Lung (tissue), 10 donors: Measurements from ENCODE around the gene RHD. TPM values are rescaled to one million over a fixed set of nuclear protein-coding genes. Genes with fewer than 3 reads are reported as not detected.
"Not testable (repeated sequence)": the region's sequence is repeated elsewhere in the genome, so short reads cannot be mapped to it uniquely, and the experiment has no call there.

Source experiments
- ATAC-seq: fragments of 200-7000 bp; cut with Tn5 transposase; one replicate; pipeline ENCODE4 v1.9.1; 2020; ENCODE audit warnings: moderate number of reproducible peaks; ENCODE audit not compliant: insufficient read depth, low FRiP score
- DNase-seq, 3 donors: peaks; one replicate each; pipeline ENCODE4 v3.0.0-alpha.2; 2013 to 2017
- H3K27ac ChIP-seq, 2 donors: one replicate each; pipeline ENCODE4 v1.5.1; 2013; ENCODE audit warnings: mild to moderate bottlenecking in 2 of 2, moderate library complexity in 2 of 2, control low read depth in 1 of 2, inconsistent platforms in 1 of 2, low read depth in 1 of 2, low read length in 1 of 2
- H3K27me3 ChIP-seq, 3 donors: one replicate each; pipeline ENCODE4 v1.5.1; 2013; ENCODE audit warnings: low read length in 2 of 3; ENCODE audit not compliant: control insufficient read depth in 3 of 3, insufficient read depth in 3 of 3
- H3K36me3 ChIP-seq, 4 donors: one replicate each; pipeline ENCODE4 v1.5.1; 2013; ENCODE audit warnings: low read length in 4 of 4, mild to moderate bottlenecking in 1 of 4, moderate library complexity in 1 of 4; ENCODE audit not compliant: control insufficient read depth in 4 of 4, insufficient read depth in 4 of 4
- H3K4me1 ChIP-seq, 5 donors: one replicate each; pipeline ENCODE4 v1.5.1; 2013; ENCODE audit warnings: low read length in 5 of 5, mild to moderate bottlenecking in 2 of 5, moderate library complexity in 1 of 5; ENCODE audit not compliant: control insufficient read depth in 5 of 5, insufficient read depth in 5 of 5
- H3K4me3 ChIP-seq: one replicate; pipeline ENCODE4 v1.5.1; 2013; ENCODE audit warnings: mild to moderate bottlenecking, control low read depth, moderate library complexity
- H3K9ac ChIP-seq, 2 donors: one replicate each; pipeline ENCODE4 v1.5.1; 2013; ENCODE audit warnings: low read length in 2 of 2, control low read depth in 1 of 2; ENCODE audit not compliant: insufficient read depth in 1 of 2
- H3K9me3 ChIP-seq, 4 donors: one replicate each; pipeline ENCODE4 v1.5.1; 2013; ENCODE audit warnings: low read length in 3 of 4, mild to moderate bottlenecking in 1 of 4, moderate library complexity in 1 of 4; ENCODE audit not compliant: control insufficient read depth in 4 of 4, insufficient read depth in 3 of 4
- WGBS, 2 donors: extraction: QIAGEN DNeasy Blood & Tissue Kit; methylation state at CpG; one replicate each; pipeline ENCODE4 v1.1.7; 2013; 5-methylcytosine and 5-hydroxymethylcytosine counted together
- polyA plus RNA-seq, 2 donors: library from polyadenylated mRNA; stranded (reverse); fragments of 200-250 nt; gene quantifications; one replicate each; pipeline ENCODE4 v1.2.1, GENCODE V29; 2013
- total RNA-seq, 2 donors: library from RNA; depleted of rRNA in 1 of 2; stranded (reverse); fragments of >200 nt in 1 of 2; gene quantifications; one replicate each; pipeline ENCODE4 v1.2.1, GENCODE V29; 2014 to 2021
- donor health status: Bipolar disorder and iron deficiency.
- donor health status: healthy.
- donor health status: DM: yes; HTN: yes; CAD: no.

The RHD gene
- total and polyA plus RNA-seq, 4 donors, result 0.12 to 2.2 (median 0.27) TPM; not detected in 1

DNA sequence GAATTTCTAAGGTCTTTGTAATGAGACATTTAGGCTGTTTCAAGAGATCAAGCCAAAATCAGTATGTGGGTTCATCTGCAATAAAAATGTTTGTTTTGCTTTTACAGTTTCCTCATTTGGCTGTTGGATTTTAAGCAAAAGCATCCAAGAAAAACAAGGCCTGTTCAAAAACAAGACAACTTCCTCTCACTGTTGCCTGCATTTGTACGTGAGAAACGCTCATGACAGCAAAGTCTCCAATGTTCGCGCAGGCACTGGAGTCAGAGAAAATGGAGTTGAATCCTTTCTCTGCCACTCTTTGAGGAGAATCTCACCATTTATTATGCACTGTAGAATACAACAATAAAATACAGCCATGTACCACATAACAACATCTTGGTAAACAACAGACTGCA is 56.5 kb downstream of the RHD start:
- 77 to 84% methylated on average over 4 of the region's 4 CpGs for whole genome bisulfite sequencing, 2 donors
- H3K4me3 ChIP-seq, H3K27ac ChIP-seq, H3K27me3 ChIP-seq, H3K9ac ChIP-seq, H3K4me1 ChIP-seq, DNase-seq, ATAC-seq, H3K36me3 ChIP-seq, H3K9me3 ChIP-seq: not testable (repeated sequence)

DNA sequence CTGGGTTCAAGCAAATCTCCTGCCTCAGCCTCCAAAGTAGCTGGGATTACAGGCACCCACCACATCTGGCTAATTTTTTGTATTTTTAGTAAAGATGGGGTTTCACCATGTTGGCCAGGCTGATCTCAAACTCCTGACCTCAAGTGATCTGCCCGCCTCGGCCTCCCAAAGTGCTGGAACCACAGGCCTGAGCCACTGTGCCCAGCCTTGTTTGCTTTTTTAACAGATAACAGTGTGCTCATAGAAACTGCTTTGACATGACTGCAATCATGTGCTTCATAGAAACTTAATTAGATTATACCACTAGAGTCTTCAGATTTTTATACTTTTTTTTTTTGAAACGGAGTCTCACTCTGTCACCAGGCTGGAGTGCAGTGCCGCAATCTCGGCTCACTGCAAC is 57.0 kb downstream of the RHD start:
- not testable (repeated sequence) for H3K4me1 ChIP-seq, H3K9ac ChIP-seq, H3K27me3 ChIP-seq, H3K9me3 ChIP-seq, H3K36me3 ChIP-seq, H3K4me3 ChIP-seq, ATAC-seq, DNase-seq
- H3K27ac ChIP-seq, result peak overlapping the region in 1 of 2 donors; percentile 21
- 91 to 96% methylated on average over 5 of the region's 5 CpGs for WGBS, 2 donors

DNA sequence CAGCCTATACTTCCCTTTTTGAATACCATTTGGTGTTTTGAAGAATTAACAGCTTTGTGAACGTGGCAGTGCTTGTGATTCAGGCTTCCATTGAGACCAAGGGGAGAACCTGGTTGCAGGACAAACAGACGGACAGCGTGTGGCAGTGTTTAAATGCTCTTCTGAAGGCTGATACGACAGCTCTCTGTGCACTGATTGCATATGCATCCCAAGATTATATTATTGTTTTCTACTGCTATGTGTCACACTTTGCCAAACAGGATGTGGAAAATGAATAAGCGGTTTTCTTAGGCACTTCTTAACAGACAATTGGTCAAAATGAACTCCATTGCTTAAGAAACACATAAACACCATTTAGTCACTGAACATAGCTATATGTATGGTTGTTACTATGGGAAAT is 57.6 kb downstream of the RHD start:
- H3K9me3 ChIP-seq, H3K4me3 ChIP-seq, H3K36me3 ChIP-seq, H3K4me1 ChIP-seq, H3K27ac ChIP-seq, H3K9ac ChIP-seq, H3K27me3 ChIP-seq, ATAC-seq: not testable (repeated sequence)
- peak in 1 of 3 donors; percentile 71 for DNase-seq
- 16 to 38% methylated on average over 5 of the region's 5 CpGs for WGBS, 2 donors

DNA sequence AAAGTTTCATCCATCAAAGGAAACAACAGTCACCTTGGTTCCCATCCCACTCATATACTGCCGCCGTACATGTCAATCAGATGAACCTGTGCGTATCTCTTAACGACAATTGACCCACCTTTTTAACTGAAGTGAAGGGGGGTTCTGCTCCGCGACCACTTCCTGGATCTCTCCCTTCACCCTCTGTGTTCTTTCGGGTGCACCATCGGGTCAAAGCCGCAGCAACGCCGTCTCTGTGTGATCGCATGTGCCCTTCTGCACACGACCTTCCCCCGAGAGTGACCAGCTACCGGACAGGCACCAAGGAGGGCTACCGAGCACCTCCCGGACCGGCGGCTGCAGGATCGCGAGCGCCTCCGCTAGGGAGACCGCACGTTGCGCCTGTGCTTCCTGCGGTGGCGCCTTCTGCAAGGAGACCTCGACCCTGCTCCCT is 64.6 kb downstream of the RHD start:
- peak overlapping the region; percentile 28 to 51 for H3K9ac ChIP-seq
- H3K4me1 ChIP-seq, H3K9me3 ChIP-seq, H3K27me3 ChIP-seq, H3K36me3 ChIP-seq: not testable (repeated sequence)
- H3K4me3 ChIP-seq, result peak overlapping the region; percentile 52
- WGBS, 2 donors, result 0 to 1% methylated on average over 12 to 26 of the region's 29 CpGs
- H3K27ac ChIP-seq, result peak overlapping the region in 1 of 2 donors; percentile 52
- peak in 2 of 3 donors; percentile 8 to 10 for DNase-seq
- peak; percentile 39 for ATAC-seq

DNA sequence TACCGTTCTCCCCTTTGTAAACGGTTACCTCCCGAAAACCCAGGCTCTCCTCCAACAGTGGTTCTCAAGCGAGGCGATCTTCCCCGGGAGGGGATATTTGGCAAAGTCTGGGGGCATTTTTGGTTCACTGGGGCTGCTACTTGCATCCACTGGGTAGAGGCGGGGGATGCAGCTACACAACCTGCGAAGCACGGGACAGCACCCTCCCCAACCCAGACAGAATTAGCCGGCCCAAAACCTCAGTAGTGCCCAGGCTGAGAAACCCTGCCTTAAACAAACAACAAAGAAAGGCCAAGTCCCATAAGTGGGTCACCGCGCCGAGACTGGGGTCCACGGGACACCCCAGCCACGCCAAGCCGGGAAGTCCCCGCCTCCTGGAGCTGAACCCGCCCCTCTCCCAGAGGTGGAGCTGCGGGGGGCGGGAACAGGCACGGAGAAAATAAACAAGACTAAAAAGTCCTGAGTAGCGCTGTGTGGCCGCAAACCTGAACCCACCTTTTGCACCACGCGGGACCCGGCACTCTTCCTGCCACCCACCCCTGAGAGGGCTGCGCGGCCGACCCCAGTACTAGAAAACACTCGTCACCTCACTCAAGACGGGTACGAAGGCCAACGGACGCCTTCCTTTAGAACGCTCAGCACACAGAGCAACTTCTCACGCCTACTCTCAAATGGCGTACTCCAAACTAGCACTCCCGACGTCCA is 65.3 kb downstream of the RHD start:
- H3K4me1 ChIP-seq, H3K9me3 ChIP-seq, H3K27me3 ChIP-seq, H3K36me3 ChIP-seq: not testable (repeated sequence)
- H3K27ac ChIP-seq, result peak overlapping the region; percentile 76 to 92
- peak overlapping the region in 1 of 2 donors; percentile 53 for H3K9ac ChIP-seq
- ATAC-seq (peak; percentile 78), DNase-seq (peak in 2 of 3 donors; percentile 21 to 38)
- H3K4me3 ChIP-seq, result peak overlapping the region; percentile 77
- 0 to 1% methylated on average over 20 to 21 of the region's 39 CpGs for WGBS, 2 donors
